NCI-H510A (cell line): ENCODE results near the gene QRFP.

ENCODE experiments used
- DNase-seq: peaks from one replicate; lab custom pipeline; 2025; lab: John Stamatoyannopoulos, UW

QRFP gene, protein sequence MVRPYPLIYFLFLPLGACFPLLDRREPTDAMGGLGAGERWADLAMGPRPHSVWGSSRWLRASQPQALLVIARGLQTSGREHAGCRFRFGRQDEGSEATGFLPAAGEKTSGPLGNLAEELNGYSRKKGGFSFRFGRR

DNA sequence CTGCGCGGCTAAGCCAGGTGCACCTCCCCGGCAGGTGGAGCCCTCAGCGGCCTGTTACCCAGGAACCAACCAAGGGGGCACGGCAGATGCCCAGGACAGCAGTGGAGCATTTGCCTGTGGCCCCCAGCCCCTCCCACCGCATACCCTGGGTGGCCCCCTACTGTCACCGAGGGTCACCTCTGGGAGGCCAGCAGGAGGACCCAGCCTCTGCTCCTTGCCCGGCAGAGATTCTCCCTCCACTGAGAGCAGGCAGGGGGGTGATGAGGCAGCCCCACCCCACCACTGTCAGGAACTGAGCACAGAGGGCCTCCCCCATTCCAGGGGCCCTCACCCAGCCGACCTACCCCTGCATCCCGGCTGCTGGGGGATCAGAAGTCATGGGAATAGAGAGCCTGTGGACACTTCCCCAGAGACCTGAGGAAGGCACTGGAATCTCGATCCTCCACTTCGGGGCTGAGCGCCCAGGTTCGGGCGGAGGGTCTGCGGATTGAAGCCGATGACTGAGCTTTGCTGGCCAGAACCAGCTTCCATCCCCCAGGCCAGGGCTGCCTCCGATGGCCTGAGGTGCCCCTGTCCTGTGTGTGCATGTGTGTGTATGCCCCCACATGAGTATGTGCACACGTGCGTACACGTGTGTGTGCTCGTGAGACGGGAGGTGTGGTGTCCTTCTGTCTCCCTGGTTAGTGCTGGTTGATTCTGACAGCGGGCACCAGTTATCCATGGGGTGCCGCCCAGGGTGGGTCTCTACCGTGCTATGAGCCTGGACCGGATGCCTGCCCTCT is at the start of gene QRFP:
Gene QRFP (minus strand): TSS at position 580 of the 782 bp plus-strand sequence. CDS start 2,974 bp downstream, outside the sequence.
- DNase-seq: no peak

DNA sequence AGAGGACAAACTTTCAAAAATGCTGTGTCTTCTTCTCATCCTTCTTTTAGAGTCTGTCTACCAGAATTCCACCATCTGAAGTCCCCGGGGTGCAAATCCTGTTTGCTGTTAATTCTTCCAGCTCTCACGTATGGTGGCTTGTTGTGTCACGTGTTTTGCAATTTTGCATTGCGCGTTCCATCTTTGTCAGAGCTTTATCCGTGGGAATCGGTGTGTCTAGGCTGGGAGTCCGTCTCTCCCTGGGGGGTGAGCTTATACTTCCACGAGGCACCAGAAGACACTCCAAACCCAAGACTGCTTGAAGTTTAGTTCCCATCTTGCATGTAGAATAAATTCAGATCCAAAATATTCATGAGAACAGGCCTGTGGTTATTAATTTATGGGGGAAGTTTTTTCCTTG is 48.6 kb upstream of the QRFP start:
- DNase-seq: no peak

DNA sequence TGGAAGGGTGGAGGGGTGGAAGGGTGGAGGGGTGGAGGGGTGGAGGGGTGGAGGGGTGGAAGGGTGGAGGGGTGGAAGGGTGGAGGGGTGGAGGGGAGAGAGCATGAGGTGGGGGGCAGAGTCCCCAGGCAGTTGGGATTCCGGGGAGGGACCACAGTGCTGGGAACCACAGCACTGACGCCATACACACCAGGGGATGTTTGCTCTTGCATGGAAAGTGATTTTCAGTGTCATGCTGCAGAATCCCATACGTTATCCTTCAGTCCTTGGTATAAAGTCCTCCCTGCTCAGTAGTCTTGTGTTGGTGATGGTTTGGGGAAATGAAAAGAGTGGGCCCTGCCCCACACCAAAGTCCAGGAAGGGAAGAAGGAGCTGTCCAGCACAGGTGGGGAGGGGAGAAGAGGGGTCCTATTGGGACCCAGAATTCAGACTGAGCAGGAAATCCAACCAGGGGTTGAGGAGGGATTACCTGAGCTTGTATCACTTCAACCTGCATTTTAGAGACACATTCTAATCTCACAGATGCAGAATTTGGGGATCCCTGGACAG is 48.0 kb upstream of the QRFP start:
- DNase-seq: no peak

DNA sequence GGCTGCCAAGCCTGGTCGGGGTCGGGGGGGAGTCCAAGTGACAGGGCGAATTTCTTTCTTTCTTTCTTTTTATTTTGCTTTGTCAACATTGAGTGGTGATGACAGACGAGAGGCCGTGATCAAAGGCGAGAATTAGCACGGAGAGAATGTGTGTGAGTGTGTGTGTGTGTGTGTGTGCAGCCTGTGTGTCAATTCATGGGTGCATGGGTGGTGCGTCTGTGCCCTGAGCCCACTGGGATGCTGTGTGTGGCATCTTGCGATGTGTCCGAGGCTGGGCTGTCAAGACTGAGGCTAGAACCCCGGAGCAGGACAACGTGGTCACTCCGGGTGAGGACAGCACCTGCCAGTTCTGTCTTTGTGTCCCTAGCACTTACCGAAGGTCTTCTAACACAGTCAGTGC is 47.2 kb upstream of the QRFP start:
- no peak for DNase-seq

DNA sequence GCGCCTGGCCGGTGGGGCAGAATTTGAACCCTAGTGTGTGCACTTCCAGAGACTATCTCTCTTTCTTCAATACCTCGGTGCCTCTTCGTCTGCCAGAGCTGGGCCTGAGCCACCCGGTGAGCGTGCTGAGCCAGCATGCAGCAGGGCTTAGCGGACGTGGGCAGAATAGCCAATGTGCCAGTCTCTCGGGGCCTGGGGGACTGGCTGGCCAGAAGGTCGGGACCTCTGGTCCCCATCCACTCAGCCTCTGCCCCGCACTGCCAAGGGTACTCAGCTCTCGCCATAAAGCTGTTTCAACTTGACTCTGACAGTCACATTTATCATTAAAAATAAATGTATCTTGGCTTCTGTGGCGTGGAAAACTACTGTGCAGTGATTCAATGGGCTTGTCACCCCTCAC is 46.6 kb upstream of the QRFP start:
- no peak for DNase-seq

DNA sequence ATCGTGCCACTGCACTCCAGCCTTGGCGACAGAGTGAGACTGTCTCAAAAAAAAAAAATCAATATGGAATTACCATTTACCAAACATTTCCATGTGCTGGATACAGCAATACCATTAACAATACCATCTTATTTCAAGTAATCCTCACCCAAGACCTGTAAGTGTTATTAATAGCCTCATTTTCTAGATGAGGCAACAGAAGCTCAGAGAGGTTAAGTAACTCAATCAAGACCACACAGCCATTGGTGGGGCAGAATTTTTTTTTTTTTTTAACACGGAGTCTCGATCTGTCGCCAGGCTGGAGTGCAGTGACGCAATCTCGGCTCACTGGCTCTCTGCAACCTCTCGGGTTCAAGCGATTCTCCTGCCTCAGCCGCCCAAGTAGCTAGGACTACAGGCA is 46.1 kb upstream of the QRFP start:
- no peak for DNase-seq

DNA sequence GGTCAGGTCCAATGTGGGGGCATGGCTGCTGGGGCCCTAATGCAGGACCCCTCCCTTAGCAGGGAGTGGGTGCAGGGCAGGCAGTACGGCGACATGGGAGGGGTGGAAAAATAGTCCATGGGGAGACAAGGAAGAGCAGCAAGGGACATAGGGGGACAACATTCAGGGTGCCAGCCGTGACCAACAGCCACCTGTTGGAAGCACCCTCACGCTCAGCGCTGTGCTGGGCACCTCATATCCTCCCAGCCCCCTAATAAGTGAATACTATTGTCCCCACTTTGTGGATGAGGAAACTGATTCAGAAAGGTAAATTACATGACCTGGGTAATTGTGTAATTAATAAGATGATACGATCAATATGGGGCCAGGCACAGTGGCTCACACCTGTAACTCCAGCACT is 45.5 kb upstream of the QRFP start:
- no peak for DNase-seq

DNA sequence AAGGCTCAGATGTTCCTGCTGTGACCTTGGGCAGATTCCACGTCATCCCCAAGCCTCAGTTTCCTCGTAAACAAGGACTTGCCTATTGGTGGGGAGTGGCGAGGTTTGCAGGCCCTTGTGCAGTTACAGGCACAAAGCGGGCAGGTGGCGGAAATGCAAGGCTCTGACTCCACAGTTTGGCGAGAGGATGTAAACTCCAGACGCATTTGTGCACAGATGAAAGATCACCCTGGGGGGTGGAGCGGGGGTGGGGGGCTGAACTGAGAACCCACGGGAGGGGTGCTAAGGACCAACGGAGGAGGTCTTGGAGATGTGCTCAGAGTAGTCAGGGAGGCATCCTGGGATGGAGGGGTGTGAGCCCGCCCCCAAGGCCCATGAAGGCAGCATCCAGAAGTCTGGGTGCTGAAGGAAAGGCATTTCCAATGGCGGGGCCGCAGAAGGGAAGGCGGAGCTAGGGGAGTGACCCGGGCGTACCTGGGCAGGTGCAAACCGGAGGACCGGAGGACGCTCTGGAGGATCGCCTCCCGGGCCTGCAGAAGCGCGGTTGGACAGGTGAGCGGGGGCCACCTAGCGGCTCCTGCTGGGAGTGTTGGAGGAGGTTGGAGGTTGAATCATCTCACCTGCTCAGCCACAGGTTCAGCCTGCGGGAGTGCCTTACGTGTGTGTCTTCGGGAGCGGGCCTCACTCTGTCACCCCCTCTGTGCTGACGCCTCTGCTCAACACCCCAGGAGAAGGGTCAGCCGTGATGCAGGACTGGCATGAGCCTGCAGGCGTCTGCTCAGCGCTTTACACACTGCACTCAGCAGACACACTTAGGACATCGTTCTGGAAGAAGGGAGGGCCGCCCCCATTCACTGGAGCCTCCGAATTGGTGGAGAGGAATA is 44.3 kb upstream of the QRFP start:
- peak; percentile 90 for DNase-seq

DNA sequence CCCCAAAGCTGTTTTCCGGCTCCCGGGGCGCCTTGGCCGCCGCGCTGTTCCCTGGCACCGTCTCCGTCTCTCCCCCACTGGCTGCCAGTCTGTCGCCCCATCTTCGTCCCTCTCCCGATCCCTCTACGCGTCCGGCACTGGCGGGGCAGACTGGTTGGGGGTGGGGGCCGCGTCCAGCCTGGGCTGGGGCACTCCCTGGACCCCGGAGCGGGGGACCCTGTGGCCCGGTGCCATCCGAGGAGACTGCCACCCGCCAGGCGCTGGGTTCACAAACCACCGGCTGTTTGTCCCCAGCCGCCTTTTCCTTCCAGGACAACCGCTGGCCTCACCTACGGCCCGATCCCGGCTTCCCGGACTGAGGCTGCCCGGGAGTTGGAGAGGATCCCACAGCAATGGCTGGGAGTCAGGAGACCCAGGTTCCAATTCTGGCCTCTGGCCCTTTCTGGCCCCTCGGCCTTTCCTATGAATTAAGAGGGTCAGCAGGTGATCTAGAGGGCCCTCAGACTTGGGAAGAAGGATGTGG is 43.5 kb upstream of the QRFP start:
- no peak for DNase-seq

DNA sequence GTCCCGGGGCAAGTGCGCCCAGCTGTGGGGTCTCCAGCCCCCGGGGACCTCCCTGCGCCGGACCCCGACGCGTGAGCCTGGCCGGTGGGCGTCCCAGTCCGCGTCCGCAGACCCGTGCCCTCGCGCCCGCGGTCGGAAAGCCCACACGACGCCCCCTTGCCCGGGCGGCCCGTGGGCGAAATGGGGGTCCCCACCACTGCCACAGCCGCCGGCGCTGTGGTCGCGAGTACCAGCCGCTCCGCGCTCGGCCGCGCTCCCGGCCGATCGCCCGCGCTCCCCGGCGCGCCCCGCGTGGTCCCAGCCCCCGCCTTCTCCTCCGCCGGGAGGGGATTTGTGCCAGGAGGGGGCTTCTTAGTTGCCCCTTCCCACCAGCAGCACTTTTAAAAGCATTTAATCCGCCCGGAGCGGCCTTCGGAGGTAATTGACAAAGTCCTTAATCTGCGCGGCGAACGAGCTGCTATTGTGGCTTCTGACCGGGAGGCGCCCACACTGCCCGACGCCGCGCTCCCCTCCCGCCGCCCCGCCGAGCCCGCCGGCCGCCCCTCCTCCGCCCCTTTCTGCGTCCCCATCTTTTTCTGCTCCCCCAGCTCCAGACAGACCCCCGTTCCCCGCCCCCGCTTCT is 42.9 kb upstream of the QRFP start:
- DNase-seq: no peak

DNA sequence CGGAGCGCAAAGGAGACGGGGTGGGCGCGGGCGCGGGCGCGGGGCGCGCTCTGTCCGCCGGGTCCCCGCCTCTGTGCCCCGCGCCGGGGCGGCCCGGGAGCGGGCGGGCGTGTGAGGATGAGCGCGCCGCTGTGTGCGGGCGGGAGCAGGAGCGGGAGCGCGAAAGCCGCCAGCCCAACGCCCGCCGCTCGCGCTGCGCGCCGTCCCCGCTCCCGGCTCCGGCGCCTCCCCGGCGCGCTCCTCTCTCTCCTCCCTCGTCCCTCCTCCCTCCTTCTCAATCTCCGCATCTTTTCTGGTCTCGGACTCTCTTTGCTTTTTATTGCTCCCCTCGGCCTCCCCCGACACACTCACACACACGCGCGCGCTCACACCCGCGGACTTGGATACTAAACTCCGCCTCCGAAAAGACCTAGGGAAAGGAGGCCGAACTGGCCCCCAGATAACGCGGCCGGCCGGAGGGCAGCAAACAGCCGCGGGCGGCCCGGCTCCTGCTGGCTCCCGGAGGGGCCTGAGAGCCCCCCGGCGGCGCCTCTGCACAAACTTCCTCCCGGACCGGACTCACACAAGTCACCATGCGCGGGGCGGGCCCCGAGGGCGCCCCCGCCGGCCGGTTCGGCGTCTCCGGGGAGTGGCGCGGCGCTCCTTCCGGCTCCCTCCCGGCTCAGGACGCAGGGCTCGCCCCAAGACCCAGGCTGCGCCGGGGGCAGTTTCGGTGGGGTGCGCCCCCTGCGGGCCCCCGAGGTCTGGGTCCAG is 42.2 kb upstream of the QRFP start, which contains the start of gene FIBCD1:
Gene FIBCD1 (minus strand): TSS at position 596 of the 753 bp plus-strand sequence. CDS start 640 bp downstream, outside the sequence.
- no peak for DNase-seq

DNA sequence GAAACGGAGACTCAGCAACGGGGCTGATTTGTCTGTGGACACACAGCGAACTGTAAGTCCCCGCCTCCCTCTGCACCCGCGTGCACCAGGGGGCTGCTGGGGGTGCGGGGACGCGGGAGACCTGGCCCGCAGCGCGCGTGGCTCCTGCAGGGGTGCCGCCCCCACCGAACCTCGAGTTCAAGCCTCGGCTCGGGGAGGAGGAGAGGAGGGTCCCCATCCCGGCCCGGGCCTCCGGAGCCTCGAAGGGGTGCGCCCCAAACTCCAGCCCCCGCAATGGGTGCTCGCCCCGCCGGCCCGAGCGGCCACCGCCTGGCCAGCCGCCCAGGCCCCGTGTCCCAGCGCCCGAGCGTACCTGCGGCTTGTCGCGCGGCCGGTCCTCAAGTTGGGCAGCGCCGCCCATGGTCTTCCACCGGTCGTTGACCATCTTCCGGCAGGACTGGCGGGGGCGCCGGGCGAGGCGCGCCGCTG is 41.6 kb upstream of the QRFP start:
- DNase-seq: no peak

DNA sequence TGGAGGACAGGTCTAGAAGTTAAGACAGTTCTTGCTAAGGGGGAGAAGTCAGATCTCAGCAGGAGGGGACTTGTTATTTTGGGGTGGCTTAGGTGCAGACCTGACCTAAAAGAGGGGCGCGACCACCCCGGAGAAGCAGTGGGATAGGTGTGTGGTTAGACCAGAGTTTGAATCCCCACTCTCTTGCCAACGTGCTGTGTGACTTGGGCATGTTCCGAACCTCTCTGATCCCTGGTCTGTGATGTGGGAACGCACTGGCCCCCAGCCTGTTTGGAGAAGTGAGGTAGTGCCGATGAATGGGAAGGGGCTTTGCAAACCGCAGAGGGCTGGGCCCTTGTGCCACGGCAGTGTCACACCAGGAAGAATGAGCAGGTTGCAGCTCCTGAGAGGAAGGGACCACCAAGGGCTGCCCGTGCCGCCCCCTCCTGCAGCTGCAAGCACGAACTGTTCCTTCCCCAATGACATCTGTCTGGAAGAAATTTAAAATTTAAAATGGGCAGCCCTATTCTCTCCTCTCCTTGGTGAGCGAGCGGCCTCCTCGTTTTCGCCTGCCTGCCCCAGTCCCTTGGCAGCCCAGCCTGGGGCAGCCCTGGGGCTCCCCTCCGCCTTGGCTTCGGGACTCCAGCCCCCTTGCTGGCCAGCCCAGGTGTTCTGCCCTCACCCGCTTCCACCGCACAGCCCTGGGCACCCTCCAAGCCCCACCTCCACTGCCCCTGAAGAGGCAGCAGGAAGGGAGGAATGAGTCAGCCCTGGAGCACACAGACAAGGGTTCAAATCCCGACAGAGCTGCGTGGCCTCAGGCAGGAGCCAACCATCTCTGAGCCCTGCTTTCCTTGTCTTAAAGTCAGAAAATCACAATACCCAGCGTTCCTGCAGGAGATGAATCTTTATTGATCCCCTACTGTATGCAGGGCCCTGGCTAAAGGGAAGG is 40.8 kb upstream of the QRFP start:
- DNase-seq: no peak

DNA sequence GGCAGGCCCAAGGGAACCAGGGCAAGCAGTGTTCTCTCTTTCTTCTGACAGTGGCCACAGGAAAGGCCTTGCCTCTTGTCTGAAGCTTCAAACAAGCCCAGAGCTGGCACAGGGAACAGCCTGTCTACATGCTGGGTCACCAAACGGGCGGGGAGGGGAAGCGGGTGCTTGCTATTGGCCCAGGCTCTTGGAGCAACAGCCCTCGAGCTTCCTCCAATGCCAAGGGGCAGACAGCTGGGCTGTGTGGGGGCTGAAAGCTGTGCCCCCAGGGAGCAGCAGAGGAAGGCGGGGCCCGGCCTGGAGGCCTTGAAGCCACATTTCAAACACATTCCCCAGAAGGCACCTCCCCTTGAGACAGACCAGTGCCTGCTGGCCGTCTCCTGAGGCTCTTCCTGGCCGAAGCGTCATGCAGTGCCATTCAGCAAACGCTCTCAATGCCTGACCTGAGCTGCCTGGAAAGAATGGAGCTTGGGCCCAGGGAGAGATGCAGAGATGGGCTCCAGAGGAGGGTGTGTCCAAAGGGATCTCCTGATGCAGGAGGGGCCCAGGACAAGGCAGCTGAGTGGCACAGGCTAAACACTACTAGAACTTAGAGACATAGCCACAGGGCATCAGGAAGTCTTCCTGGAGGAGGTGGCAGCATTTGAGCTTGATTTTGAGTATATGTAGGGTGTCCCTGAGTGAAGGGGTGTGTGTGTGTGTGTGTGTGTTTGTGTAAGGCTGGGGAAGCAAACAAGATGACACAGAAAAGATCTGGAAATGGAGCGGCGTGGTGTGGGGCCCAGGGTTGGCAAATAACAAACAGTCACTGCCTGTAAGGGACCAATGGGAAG is 39.9 kb upstream of the QRFP start:
- no peak for DNase-seq

DNA sequence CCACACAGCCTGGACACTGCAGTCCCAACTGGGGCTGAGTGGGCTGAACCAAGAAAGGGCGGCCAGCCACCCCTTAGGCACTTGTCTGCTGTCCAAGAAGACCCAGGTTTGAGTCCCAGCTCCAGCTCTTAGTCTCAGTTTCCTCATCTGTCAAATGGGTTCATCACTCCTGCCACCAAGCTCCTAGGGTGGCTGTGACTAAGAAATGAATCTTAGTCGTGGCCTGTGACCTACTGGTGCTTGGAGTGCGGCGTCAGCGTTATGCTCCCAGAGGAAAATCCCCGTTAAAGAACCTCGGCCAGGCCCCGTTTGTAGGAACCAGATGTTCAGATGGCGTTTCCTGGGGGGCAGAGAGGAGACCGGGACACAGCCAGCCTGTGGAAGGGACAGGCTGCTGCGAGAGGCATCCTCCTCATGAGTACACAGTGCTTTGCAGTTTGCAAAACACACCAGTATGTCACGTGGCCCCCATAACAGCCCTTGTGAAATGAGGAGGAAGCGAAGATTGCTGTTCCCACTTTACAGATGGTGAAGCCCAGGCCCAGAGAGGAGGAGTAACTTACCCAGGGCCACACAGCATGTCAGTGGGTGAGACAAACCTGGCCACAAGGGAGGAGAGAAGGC is 39.1 kb upstream of the QRFP start:
- no peak for DNase-seq

DNA sequence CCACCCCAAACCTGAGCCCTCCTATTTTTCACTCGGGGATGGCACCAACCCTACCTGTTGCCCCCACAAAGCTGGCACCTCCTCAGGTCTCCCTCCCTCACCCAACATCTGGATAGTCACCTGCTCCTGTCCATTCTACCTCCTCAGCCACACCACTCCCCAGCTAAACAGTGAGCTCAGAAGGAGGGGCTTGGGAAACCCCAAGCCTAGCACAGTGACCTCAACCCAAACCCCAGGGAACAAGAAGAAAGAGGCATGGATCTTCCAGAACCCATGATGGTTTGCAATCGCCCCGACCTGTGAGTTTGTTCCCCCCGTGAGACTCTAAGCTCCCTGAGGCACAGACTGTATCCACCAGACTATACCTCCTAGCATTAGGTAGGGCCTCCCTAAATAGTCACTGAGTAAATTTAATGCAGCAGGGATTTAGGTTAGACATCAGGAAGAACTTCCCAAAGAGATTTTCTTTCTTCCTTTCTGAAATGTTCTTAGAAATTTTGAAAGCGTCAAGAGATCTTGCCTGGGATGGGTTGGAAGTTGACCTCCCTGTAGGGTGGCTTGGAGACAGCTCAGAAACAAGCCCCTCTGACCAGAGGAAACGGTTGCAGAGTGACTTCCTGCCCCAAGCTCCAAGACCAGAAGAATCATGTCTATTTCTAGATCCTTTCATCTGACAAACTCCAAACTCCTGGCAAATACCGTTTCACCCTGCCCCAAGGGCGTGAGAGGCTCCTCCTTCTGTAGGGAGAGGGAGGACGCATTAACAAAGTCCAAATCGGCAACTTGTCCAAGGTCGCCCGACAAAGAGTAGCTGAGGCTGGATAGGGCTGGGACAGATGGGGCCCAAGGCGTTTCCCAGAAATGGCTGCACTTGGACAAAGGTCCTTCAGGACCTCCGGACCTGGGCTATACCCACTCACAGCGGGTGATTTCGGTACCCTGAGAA is 38.4 kb upstream of the QRFP start:
- DNase-seq: no peak

DNA sequence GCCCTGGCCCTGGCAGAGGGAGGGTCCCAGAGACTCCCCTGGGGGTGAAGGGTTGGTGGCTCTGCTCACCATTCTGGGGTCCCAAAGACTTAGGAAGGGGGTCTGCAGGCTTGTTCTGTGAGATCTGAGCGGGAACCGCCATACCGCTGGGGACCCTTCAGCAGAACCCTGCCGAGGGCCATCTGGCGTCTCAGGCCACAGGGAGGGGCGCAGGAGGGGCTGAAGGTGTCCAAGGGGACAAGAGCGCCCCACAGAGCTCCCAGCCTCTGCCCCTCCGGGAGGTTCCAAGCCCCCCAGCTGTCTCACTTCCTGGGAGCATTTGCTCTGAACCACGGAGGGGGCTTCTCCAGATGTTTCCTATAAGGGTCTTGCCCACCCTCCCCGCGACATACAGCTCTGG is 37.6 kb upstream of the QRFP start:
- no peak for DNase-seq
